ENCODE results near the gene KRTAP3-1. TPM values are rescaled to one million over a fixed set of nuclear protein-coding genes. Genes with fewer than 3 reads are reported as not detected.
"Not testable (repeated sequence)": the region's sequence is repeated elsewhere in the genome, so short reads cannot be mapped to it uniquely, and the experiment has no call there.

Gene KRTAP3-1
- total RNA-seq, 1 donor from 2014 or later = not detected

DNA sequence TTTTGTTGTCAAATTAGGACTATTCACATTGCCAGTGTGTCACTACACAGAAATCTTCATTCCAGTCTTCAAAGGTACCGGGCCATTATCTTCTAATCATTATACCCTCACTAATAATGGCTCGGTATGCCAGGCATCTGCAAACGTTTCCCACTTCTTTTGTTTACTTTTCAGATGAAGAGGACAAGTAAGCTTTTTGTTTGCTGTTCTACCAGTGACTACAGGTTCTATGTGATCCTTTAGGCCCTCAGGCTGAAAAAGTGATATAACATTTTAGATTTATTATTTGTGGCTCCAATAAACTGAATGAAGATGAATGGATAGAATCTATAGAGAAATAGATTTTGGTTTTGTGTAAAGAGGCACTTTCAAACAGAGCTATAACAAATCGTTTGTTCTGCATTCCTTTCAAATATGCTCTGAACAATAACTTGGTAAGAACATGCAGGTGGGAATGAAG is 403 bp upstream of the KRTAP3-1 start:
- Mint-ChIP-seq H3K4me1 (no peaks in the 10 kb centered on the region), H3K27ac (no peak overlapping the region), H3K9me3 (no peaks in the 10 kb centered on the region), H3K27me3 (peaks cover 6% of the 10 kb centered on the region), H3K36me3 (ENCODE audit: low read depth) (no peaks in the 10 kb centered on the region), H3K4me3 (no peak overlapping the region)
- DNase-seq = no peak
- intact Hi-C loops (cut with micrococcal nuclease) = no loop called here

DNA sequence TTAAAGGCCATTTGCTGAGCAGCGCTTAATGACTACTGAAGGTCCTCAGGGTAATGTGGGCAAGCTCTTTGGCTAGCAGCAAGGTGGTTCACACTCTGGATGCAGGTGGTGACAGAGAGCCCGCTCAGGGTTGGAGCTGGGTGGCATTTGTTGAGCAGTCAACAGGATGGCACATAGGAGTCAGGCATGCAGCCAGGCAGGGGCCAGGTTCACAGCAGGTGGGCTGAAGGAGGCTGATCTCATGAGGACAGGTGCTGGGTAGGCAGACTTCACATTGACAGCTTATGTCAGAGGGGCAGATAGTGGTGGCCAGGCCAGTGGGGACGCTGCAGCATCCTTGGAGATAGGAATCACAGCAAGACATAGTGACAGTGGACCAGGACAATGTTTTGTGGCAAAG is 4.5 kb downstream of the KRTAP3-1 start:
- DNase-seq = no peak
- Mint-ChIP-seq H3K4me3 (no peak overlapping the region), H3K9me3 (no peaks in the 10 kb centered on the region), H3K36me3 (ENCODE audit: low read depth) (no peaks in the 10 kb centered on the region), H3K4me1 (no peaks in the 10 kb centered on the region), H3K27ac (no peak overlapping the region), H3K27me3 (no peaks in the 10 kb centered on the region)
- intact Hi-C loops (cut with micrococcal nuclease) = no loop called here

DNA sequence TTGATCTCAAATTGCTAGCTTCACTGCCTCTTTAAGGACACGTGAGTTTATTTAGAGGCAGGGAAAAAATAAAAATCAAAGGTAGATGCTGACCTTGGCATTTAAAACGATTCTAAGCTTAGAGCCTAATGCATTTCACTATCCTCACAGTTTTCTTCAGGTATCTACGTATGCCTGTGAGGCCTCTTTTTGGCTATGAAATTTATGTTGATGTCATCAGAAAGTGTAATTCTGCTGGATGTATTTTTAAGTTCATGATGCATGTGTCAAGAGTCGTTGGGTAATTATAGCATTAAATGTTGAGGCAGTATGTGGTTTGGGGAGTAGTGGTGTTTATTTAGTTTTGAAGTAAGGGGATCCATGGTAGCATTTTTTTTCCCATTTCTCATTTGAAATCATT is 5.0 kb downstream of the KRTAP3-1 start:
- no peak for DNase-seq
- H3K9me3 Mint-ChIP-seq = no peaks in the 10 kb centered on the region
- no peak overlapping the region for H3K27ac Mint-ChIP-seq
- no peak overlapping the region for H3K4me3 Mint-ChIP-seq
- H3K36me3 Mint-ChIP-seq (ENCODE audit: low read depth) = no peaks in the 10 kb centered on the region
- intact Hi-C loops (cut with micrococcal nuclease) = no loop called here
- H3K27me3 Mint-ChIP-seq = no peaks in the 10 kb centered on the region
- no peaks in the 10 kb centered on the region for H3K4me1 Mint-ChIP-seq

DNA sequence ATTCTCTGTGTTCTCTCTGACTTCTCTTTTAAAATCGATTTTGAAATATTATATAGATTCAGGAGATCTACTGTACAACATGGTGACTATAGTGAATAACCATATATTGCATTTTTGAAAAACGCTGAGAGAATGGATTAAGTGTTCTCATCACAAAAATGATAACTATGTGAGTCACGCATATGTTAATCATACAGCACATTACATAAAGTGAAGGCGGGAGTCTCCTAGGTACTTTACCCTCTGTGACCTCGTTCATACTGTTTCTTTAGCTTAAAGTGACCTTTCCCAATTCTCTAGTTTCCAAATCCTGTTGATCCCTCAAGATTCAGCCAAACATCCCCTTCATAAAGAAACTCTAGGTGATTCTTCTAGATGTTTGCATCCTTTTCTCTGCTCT is 6.1 kb downstream of the KRTAP3-1 start:
- Mint-ChIP-seq H3K27ac (no peak overlapping the region), H3K4me1 (no peaks in the 10 kb centered on the region), H3K27me3 (peaks cover 8% of the 10 kb centered on the region), H3K9me3 (peaks cover 4% of the 10 kb centered on the region), H3K4me3 (no peak overlapping the region), H3K36me3 (ENCODE audit: low read depth) (no peaks in the 10 kb centered on the region)
- intact Hi-C loops (cut with micrococcal nuclease) = no loop called here
- DNase-seq = no peak

DNA sequence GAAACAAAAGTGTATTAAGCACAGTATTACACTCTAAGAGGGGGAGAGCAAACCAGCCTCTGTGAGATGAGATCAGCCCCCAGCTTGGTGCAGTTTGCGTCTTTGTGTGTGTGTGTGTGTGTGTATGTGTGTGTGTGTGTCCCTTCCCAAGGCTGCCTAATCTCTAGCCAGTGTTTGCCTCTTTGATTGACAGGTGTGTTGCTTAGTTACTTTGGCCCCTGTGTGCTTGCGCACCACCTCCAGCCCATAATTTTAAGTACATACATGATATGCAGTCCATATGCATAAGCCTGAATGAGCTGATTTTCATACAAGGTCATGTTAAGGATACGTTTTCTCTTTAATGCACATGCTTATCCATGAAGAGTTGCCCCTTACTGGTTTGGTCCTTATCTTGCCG is 7.1 kb downstream of the KRTAP3-1 start:
- Mint-ChIP-seq H3K27ac (no peak overlapping the region), H3K4me3 (no peak overlapping the region), H3K36me3 (ENCODE audit: low read depth) (no peaks in the 10 kb centered on the region), H3K9me3 (peaks cover 4% of the 10 kb centered on the region), H3K27me3 (peaks cover 17% of the 10 kb centered on the region), H3K4me1 (no peaks in the 10 kb centered on the region)
- no peak for DNase-seq
- intact Hi-C loops (cut with micrococcal nuclease) = no loop called here

DNA sequence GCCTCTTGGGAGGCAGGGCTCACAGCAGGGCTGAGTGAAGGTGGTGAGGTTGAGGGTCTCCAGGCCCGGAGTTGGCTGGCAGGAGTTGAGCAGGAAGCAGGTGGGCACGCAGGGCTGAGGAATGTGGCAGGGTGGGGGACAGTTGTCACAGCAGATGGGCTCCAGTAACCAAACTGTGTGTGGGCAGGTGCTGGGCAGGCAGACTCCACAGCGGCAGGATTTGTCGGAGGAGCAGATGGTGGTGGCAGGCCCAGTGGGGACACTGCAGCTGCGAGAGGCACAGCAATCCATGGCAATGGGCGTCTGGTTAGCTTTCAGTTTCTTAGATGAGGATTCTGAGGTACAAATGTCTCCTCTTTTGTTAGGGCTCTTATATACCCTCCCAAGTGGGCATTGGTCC is 9.4 kb downstream of the KRTAP3-1 start, which contains the start of gene KRTAP3-2:
TSS of gene KRTAP3-2 (minus strand) at position 344 of the 400 bp plus-strand sequence. CDS start at position 291, 53 bp downstream.
- H3K27me3 Mint-ChIP-seq = peaks cover 24% of the 10 kb centered on the region
- H3K27ac Mint-ChIP-seq; intact Hi-C loops (cut with micrococcal nuclease); H3K4me1 Mint-ChIP-seq; DNase-seq; H3K36me3 Mint-ChIP-seq (ENCODE audit: low read depth); H3K9me3 Mint-ChIP-seq; H3K4me3 Mint-ChIP-seq: not testable (repeated sequence)

DNA sequence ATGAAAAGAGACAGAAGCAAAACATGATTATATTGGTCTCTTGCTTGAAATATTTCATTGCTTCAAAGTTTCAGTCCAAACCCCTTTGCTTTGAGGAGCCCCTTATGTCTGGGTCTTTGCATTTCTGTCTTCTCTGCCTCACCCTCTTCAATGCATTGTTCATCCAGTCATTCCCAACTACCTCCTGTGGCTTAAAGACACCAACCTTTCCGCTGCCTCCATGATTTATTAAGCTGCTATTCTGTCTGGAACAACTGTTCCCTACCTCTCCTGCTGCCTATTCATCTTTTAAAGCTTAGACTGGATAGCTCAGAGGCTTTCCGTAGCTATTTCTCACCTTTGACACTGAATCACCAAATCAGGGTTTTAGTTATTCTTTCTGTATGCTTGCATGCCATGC is 11.6 kb downstream of the KRTAP3-1 start:
- H3K27ac Mint-ChIP-seq = no peak overlapping the region
- H3K27me3 Mint-ChIP-seq = peaks cover 41% of the 10 kb centered on the region
- no peaks in the 10 kb centered on the region for H3K36me3 Mint-ChIP-seq (ENCODE audit: low read depth)
- H3K4me3 Mint-ChIP-seq = no peak overlapping the region
- no peaks in the 10 kb centered on the region for H3K4me1 Mint-ChIP-seq
- peaks cover 4% of the 10 kb centered on the region for H3K9me3 Mint-ChIP-seq
- intact Hi-C loops (cut with micrococcal nuclease) = no loop called here
- DNase-seq = no peak

DNA sequence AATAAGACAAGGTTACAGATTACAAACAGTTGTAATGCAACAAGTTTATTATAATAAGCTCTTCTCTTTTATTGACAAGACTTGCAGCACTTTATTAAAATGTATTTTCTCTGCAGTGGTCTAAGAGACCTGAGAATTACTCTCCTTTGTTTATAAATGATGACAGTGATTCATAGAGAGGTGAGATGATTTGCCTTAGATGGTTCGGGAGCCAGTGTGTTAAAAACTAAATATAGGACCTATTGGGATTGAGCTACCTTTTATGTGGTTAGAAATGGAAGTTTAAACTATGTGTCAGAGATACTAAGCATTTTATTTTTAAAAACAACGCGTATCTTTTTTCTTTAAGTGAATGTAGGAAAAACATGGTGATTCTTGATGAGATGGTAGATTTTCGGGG is 12.1 kb downstream of the KRTAP3-1 start:
- no peak overlapping the region for H3K27ac Mint-ChIP-seq
- peaks cover 44% of the 10 kb centered on the region for H3K27me3 Mint-ChIP-seq
- H3K36me3 Mint-ChIP-seq (ENCODE audit: low read depth) = no peaks in the 10 kb centered on the region
- H3K4me3 Mint-ChIP-seq = no peak overlapping the region
- no peaks in the 10 kb centered on the region for H3K4me1 Mint-ChIP-seq
- H3K9me3 Mint-ChIP-seq = peaks cover 4% of the 10 kb centered on the region
- intact Hi-C loops (cut with micrococcal nuclease) = no loop called here
- no peak for DNase-seq

DNA sequence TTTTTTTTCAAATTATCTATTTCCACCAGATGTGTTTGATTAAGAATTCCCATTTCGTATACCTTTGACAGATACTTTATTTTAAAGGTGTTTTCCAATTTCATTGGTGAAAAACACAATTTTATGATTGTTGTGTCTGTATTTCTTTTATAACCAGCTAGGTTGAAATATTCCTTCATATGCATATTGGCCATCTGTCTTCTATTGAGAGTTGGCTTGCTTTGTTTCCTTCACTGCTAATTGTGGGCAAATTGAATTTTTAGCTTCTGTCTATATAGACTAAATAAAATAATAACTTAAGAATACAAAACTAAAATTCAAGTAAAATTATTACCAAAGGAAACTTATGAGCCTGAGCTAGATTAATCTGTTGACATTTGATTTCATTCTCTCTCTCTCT is 13.8 kb downstream of the KRTAP3-1 start:
- intact Hi-C loops (cut with micrococcal nuclease) = no loop called here
- H3K4me1 Mint-ChIP-seq = no peaks in the 10 kb centered on the region
- no peaks in the 10 kb centered on the region for H3K36me3 Mint-ChIP-seq (ENCODE audit: low read depth)
- DNase-seq = no peak
- no peak overlapping the region for H3K4me3 Mint-ChIP-seq
- peaks cover 4% of the 10 kb centered on the region for H3K9me3 Mint-ChIP-seq
- no peak overlapping the region for H3K27ac Mint-ChIP-seq
- H3K27me3 Mint-ChIP-seq = peaks cover 47% of the 10 kb centered on the region

DNA sequence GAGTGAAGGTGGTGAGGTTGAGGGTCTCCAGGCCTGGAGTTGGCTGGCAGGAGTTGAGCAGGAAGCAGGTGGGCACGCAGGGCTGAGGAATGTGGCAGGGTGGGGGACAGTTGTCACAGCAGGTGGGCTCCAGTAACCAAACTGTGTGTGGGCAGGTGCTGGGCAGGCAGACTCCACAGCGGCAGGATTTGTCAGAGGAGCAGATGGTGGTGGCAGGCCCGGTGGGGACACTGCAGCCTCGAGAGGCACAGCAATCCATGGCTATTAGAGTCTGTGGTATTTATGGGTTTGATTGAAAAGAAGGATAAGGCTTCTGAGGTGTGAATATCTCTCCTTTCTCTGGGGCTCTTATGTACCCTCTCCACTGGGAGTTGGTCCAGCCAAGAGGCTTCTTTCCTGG is 15.1 kb downstream of the KRTAP3-1 start, which contains the start of gene KRTAP3-3:
TSS of gene KRTAP3-3 (minus strand) at position 326 of the 400 bp plus-strand sequence. CDS start at position 259, 67 bp downstream.
- Mint-ChIP-seq H3K27me3 (peaks cover 52% of the 10 kb centered on the region), H3K27ac (no peak within 1 kb of the TSS), H3K9me3 (peaks cover 3% of the 10 kb centered on the region), H3K4me3 (no peak within 1 kb of the TSS), H3K4me1 (no peaks in the 10 kb centered on the region), H3K36me3 (ENCODE audit: low read depth) (no peaks in the 10 kb centered on the region)
- DNase-seq = no peak
- intact Hi-C loops (cut with micrococcal nuclease) = no loop called here

DNA sequence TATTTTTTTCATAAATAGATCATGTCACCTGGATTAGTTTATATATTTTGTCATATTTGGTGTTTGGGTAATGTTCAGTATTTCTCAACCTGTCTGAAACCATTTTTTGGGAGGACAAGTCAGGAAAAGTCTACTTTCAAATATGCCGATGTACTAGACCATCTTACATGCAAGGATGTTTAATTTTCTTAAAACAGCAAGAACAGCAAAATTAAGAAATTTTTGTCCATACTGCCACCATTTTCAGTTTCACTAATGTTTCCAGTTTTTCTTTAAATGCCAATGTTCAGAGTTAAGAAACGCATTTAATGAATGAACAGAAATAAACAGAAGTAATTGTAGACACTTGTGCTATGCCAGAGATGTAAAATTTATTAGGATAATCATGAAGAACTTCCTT is 15.8 kb downstream of the KRTAP3-1 start:
- Mint-ChIP-seq H3K4me3 (no peak overlapping the region), H3K9me3 (no peaks in the 10 kb centered on the region), H3K4me1 (no peaks in the 10 kb centered on the region), H3K36me3 (ENCODE audit: low read depth) (no peaks in the 10 kb centered on the region), H3K27me3 (peaks cover 47% of the 10 kb centered on the region), H3K27ac (no peak overlapping the region)
- intact Hi-C loops (cut with micrococcal nuclease) = no loop called here
- no peak for DNase-seq

DNA sequence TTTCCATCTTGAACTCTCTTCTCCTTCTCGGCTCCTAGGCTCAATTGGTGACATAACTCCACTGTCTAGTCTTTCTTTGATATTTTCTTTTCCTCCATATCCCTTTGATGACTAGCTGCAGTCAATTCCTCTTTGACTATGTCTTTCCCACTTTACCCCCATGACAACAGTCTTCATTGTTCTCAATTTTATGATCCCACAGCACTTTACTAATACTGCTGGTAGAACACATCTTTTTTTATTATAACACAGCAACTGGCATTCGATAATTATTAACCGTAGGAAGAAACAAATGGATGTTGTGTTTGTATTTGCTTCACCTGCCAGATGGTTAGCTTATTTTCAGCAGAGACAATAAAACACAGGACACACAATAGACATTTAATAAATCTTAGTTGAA is 16.3 kb downstream of the KRTAP3-1 start:
- Mint-ChIP-seq H3K4me3 (no peak overlapping the region), H3K4me1 (no peaks in the 10 kb centered on the region), H3K9me3 (no peaks in the 10 kb centered on the region), H3K27me3 (peaks cover 48% of the 10 kb centered on the region), H3K36me3 (ENCODE audit: low read depth) (no peaks in the 10 kb centered on the region), H3K27ac (no peak overlapping the region)
- no peak for DNase-seq
- intact Hi-C loops (cut with micrococcal nuclease) = no loop called here

DNA sequence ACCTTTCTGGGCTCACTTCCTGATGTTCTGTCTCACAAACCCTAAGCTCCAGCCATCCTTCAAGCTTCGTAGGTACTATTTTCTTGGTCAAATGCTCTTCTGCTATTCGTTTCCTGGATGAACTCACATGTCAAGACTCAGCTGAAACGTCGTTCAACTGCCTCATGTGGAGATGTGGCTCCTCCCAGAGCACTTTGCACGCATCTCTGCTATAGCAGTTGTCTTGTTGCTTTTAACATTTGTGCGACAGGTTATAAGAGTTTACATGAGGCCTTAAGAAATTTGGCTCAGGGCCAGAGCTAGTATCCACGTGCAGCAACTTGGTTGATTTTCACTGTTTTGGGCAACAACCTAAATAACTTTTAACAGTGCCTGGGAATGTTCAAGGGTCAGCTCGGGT is 22.0 kb downstream of the KRTAP3-1 start:
- H3K36me3 Mint-ChIP-seq (ENCODE audit: low read depth) = no peaks in the 10 kb centered on the region
- intact Hi-C loops (cut with micrococcal nuclease) = no loop called here
- H3K9me3 Mint-ChIP-seq = no peaks in the 10 kb centered on the region
- no peaks in the 10 kb centered on the region for H3K4me1 Mint-ChIP-seq
- no peak overlapping the region for H3K27ac Mint-ChIP-seq
- H3K4me3 Mint-ChIP-seq = no peak overlapping the region
- no peak for DNase-seq
- H3K27me3 Mint-ChIP-seq = peaks cover 33% of the 10 kb centered on the region

DNA sequence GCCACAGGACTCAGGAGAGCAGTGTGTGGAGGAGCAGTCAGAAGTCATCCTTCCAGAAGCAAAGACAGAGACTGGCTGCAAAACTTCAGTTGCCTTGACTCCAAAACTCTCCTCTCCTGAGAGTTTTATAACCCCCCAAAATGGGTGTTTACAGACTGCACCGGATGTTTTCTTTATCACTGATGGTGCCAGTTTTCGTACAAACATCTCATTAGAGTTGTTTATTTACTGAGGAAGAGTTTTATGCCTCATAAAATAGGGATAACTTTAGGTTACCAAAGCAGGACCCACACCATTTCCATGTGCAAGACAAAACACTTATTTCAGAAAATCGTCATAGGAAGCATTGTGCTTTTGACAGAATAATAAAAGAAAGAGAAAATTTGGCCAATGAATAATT is 24.7 kb downstream of the KRTAP3-1 start, which contains the start of gene KRT40:
TSS of gene KRT40 (minus strand) at position 101 of the 400 bp plus-strand sequence. CDS start at position 48, 53 bp downstream.
- Mint-ChIP-seq H3K27me3 (peaks cover 25% of the 10 kb centered on the region), H3K4me1 (no peaks in the 10 kb centered on the region), H3K9me3 (no peaks in the 10 kb centered on the region), H3K36me3 (ENCODE audit: low read depth) (no peaks in the 10 kb centered on the region), H3K4me3 (no peak within 1 kb of the TSS), H3K27ac (no peak within 1 kb of the TSS)
- intact Hi-C loops (cut with micrococcal nuclease) = no loop called here
- no peak for DNase-seq

DNA sequence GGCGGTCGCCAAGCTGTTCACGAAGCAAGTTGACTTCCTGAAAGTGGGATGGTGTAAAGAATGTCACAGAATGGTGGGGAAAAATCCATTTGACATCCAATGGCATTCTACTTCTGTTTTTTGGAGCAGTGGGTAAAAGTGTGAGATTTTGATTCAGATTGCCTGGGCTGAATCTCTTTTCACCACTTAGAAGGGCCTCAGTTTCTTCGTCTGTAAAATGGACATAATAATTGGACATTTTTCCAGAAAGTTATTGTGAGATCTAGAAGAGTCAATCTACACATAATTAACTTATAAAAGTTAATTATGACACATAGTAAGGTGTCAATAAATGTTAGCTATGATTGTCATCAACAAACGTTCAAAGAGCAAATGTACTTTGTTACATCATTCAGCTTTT is 27.8 kb downstream of the KRTAP3-1 start:
- Mint-ChIP-seq H3K9me3 (no peaks in the 10 kb centered on the region), H3K36me3 (ENCODE audit: low read depth) (no peaks in the 10 kb centered on the region), H3K4me3 (no peak overlapping the region), H3K27ac (no peak overlapping the region), H3K4me1 (no peaks in the 10 kb centered on the region), H3K27me3 (peaks cover 14% of the 10 kb centered on the region)
- intact Hi-C loops (cut with micrococcal nuclease) = no loop called here
- DNase-seq = no peak

Measured in activated CD4-positive, alpha-beta T cell treated with anti-CD3 and anti-CD28 coated beads, Interleukin-2, amount 10 ng/mL, durations not matched to agents 24 days and 14 days (primary cell).